HG03354 (cell line): Measurements from ENCODE around the gene FAM53C.

ENCODE experiments used
- ATAC-seq: cut with Tn5 transposase; IDR thresholded peaks from one replicate; pipeline ENCODE4 v1.9.1; 2021; ENCODE audit warnings: mild to moderate bottlenecking; ENCODE audit not compliant: unreplicated experiment, poor library complexity, severe bottlenecking

The FAM53C gene

GRCh38 chr5:138349852-138350562 lies 11.9 kb downstream of the FAM53C start:
- ATAC-seq, result no peak

- no peak for ATAC-seq
These were observed 12.5 kb downstream of the FAM53C start for GRCh38 chr5:138350563-138350890.

DNA sequence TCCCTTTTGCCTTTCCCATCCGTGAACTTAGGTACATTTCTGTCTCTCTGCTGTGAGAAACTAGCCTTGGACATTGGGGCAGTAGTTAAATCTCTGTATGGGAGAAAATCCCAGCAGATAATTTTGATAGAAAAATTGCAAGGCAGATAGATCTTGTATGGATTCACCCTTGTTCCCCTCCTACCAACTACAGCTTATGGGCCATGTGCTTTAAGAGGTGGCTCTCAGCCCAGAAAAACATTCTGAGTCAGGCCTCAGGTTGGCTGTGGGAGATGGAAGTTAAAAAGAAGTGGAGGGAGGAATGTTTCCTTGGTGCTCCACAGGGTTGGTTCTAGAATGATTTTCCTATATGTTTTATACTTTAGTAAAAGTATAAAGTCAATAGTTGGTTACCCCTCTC lies 13.0 kb downstream of the FAM53C start:
- ATAC-seq, result no peak

GRCh38 chr5:138351517-138351916 lies 13.5 kb downstream of the FAM53C start:
- no peak for ATAC-seq

DNA sequence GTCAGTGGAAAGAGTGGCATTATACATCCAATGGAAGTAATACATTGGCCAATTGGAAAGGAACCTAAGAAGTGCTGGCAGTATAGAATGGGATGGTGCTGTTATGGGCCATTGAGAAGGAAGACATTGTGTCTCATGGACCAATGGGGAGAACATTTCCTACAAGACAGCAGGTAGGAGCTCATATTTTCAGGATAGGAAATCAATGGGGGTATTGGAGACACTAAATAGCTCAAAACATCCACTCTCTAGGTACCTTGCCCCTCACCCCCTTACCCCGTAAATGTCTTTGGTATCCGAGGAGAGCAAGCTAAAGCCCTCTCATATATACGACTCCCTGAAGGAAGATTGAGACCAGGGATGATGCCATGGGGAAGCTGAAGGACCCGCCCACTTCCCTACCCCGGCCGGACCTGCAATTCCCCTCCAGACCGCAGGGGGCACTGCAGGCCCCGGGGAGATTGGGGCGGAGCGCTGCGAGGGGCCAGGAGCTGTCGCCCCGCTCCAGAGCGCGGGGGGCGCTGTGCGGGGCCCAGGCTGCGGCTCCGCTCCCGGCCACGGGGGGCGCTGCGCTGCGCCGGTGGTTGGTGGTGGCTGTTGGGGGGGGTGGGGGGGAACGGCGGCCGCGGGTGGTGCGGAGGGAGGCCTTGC lies 14.1 kb downstream of the FAM53C start, which contains the start of gene KDM3B:
TSS of gene KDM3B (plus strand) at position 615 of the 651 bp plus-strand sequence. CDS start 111 bp downstream, outside the sequence.
- peak; percentile 74 for ATAC-seq

DNA sequence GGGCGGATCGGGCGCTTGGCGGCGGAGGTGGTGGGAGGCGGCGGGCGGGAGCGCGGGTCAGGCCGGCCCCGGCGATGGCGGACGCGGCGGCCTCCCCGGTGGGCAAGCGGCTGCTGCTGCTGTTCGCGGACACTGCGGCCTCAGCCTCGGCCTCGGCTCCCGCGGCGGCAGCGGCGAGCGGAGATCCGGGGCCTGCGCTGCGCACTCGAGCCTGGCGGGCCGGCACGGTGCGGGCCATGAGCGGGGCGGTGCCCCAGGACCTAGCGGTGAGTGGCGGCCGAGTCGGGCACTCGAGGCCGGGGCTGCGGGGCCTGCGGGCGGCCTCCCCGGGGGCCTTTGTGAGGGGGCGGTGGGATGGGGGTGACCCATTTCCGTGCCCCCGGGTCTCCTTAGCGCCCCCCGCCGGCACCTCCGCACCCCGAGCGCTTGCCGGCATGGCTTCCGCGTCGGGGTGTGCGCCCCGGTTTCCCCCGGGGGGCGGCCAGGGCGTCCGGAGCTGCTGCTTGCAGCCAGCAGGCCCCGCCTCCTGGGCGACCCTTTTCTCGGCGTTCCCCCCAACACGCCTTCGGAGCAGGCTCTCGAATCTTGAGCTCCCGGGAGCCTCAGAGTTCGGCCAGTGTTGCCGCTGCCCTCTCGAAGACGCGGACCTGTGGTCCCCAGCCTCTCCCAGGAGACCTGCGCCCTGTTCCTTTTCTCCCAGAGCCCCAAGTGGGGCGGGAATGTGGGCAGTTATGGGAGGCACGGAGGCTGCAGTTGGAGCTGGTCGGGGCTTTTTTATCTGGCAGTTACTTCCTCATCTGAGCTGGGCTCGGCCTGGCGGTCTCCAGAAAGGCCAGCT lies 14.9 kb downstream of the FAM53C start:
- ATAC-seq, result peak; percentile 56

DNA sequence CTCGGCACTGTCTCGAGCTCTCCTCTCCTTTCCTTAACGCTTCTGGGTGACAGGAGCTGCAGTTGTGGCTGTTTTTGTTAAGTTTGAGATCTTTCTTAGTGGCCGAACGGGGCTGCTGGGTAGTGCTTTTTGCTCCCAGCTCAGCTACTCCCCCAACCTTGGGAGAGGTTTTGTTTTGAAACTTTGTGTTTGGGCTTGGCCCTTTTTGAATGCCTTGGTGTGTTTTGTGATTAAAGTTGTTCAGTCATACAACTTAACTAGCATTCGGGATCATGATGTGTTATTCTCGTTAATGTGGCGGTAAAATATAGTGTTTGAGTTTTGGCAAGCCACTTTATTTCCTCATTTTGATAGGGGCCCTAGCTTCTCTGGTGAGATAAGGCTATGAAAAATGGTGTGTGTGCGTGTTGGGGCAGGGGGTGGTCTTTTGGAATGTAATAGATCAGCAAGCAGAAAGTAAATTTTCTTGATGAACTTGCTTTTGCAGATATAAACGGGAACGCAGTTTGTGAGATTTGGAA lies 15.6 kb downstream of the FAM53C start:
- ATAC-seq, result no peak

DNA sequence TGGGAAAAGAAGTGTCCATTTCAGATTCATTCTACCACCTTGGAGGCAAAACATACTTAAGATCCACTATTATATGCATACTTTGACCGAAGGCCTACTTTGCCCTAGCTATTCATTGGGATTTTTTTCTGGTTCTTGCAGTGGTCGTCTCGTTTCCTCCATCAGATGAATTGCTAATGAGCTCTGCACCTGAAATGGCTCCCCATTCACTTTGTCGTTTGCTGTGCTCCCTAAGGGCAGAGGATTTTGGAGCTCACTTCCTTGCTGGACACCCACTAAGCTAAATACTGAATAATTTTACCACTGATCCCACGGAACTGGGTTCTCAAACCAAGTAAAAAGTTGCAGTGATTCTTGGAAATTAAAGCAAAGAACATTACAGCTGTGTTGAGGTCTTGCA lies 16.3 kb downstream of the FAM53C start:
- no peak for ATAC-seq

- ATAC-seq, result peak; percentile 37
These were observed 16.9 kb downstream of the FAM53C start for GRCh38 chr5:138354926-138355378.

DNA sequence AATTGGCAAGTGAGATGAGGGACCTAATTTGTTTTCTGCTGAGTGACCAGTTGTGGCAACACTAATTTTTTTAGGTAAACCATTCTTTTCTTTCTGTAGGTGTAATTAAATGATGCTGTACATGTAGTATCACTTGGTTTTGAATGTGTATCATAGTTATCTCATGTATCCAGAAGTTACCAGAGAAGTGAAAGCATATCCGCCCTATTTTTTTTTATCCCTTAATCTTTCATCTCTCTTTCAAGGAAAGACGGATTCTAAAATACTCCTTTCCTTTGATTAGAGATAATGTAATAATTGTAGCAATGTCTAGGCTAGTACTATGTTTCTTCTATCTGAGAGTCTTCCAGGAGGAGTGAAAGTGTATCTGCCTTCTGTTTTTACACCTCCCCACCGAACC lies 21.6 kb downstream of the FAM53C start:
- ATAC-seq, result no peak

DNA sequence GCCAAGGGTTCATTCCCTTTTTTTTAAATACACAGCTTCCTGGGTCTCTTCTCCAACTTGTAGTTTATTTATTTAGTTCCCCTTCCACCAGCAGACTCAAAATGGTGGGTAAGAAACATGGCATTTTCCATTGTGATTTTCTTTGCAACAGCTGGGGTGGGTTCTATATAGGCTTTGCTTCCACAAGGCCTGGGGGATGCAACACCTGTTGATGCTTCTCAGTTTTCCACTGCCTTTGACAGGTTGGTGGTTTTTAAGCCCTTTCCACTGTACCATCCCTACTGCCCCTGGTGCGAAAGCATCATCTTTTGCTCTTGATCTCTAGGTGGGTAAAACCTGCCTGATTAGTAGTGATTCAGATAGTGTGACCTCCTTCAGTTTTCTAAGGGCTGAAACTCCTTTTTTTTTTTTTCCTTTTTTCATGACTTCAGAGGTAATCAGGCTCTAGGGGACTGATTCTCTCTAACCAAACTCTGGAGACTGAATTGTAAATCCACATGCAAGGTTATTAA lies 22.9 kb downstream of the FAM53C start:
- no peak for ATAC-seq

DNA sequence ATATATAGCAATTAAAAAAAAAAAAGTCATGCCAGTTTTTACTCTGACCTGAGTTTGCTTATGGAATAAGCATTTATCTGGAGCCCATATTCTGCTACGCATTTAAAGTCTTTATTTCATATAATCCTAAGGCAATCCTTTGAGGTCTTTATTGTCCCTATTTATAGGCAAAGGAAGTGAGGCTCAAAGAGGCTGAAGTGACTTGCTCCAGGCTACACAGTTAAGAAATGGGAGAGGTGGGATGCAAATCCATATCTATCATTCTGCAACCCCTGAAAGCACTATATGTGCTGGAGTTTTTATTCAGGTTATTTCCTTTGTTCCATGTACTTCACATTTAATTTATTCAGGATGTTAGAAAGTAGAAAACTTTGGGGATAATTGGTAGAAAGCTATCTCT lies 26.5 kb downstream of the FAM53C start:
- ATAC-seq, result no peak

DNA sequence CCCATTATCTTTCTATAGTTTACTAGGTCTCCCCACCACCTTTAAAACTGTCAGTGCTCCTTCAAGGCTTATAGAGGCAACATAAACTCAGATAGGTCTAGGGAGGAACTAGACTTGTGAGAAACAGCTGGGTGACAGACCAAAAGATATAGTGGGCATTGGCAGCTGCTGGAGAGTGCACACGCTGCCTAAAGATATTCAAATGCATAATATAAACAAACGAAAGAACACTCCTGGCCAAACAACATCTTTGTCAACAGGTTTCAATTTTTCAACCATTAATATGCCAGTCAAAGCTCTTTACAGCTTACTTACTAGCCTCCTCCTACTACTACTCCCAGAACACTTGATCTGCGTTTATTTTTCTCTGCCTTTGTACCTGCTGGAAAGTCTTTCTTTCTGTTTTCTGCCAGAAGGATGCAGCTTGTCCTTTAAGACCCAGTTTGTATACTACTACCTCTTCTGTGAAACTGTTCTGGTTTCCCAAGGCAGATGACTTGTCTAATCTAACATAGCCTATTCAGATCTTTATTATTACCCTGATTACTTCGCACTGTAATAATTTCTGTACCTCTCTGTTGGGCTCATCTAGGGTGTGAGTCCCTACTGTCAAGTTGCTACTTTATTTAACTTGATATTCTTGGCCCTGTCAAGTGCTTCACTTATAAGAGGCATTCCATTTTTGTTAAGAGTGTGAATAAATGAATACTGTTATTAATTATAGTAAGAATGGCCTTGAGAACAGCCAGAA lies 28.7 kb downstream of the FAM53C start:
- ATAC-seq, result no peak

DNA sequence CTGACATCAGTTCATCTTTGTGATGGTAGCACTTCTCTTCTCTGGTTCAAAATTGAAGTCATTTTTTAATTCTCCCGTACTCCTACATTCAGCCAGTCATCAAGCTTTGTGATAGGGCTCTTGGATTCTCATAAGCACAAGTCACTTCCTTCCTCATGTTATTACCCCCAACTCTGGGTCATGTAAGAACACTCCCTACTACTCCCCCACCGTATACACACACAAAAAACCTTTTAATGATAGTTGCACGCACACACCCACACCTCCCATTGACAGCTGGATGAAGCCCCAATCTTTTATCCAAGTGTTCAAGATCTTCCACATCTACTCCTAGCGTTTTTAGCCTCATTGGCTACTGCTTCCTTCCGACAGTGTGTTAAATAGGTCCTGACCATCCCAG lies 31.2 kb downstream of the FAM53C start:
- ATAC-seq, result no peak

DNA sequence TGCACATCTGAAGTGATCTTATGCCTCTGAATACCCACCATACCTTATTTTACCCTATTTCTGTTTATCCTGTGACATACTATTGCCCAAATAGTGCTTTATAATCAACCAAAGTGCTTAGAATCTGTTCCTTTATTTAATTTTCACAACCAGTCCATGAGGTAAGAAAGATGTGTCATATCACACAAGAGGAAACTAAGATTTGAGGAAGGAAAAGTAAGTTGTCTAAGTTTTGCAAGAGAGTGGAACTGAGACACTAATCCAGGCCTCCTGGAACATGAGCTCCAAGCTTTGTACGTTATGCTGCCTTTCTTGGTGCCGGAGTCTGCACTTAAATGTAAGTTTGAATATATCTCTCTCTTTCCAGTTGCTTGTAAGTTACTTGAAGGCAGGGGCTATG lies 31.6 kb downstream of the FAM53C start:
- no peak for ATAC-seq

DNA sequence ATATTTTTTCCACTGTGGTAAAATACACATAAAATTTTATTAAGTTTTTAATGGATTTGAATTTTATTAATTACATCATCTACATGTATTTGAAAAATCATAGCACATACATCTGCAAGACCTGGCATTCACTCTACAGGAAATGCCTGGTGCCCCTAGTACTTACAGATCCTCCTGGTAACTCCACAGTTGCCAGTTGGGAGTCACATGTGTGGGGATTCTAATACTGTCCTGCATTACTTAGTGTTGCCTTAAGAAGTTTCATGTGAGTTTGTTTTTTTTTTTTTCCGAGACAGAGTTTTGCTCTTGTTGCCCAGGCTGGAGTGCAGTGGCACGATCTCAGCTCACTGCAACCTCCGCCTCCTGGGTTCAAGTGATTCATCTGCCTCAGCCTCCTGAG lies 32.5 kb downstream of the FAM53C start:
- ATAC-seq, result no peak

DNA sequence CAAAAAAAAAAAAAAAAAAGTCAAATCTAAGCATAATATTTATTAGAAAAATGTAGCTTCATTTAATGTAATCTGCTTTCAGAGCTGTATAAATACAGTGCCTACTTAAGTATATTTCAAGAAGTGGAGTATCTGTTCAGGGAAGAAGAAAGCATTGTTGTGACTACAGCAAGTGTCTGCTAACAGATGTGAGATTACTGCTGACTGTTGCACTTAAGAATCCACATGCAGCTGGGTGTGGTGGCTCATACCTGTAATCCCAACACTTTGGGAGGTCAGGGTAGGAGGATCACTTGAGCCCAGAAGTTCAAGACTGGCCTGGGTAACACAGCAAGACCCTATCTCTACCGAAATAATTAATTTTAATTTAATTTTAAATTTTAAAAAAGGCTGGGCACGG lies 33.4 kb downstream of the FAM53C start:
- ATAC-seq, result no peak

- ATAC-seq, result peak; percentile 60
These were observed 34.2 kb downstream of the FAM53C start for GRCh38 chr5:138372225-138372624.

GRCh38 chr5:138372653-138373052 lies 34.6 kb downstream of the FAM53C start:
- ATAC-seq, result no peak

GRCh38 chr5:138382347-138382746 lies 44.3 kb downstream of the FAM53C start:
- ATAC-seq, result no peak
